Inferior parietal cortex (tissue), 1 donor: Measurements from ENCODE around the gene OR5I1.
"Not testable (repeated sequence)": the region's sequence is repeated elsewhere in the genome, so short reads cannot be mapped to it uniquely, and the experiment has no call there.

Experiments
- DNase-seq: peaks from one replicate; pipeline ENCODE4 v3.0.0-alpha.2; 2016; ENCODE audit errors: extremely low spot score

Gene OR5I1

GRCh38 chr11:55936300-55936699, at the start of gene OR5I1:
Gene OR5I1, minus strand, starts transcription at chr11:55936400. Its CDS starts 0 bp downstream, at chr11:55936400.
- DNase-seq: no peak

GRCh38 chr11:55970935-55971334, 34.7 kb upstream of the OR5I1 start:
- no peak for DNase-seq

GRCh38 chr11:55969845-55970244, 33.6 kb upstream of the OR5I1 start, which contains the start of gene OR10AG1:
Gene OR10AG1, minus strand, starts transcription at chr11:55969945. Its CDS starts 38 bp downstream, at chr11:55969907.
- DNase-seq: no peak

GRCh38 chr11:55967914-55968313, 31.7 kb upstream of the OR5I1 start:
- DNase-seq: no peak

GRCh38 chr11:55966391-55966790, 30.2 kb upstream of the OR5I1 start:
- DNase-seq: no peak

GRCh38 chr11:55956521-55956920, 20.3 kb upstream of the OR5I1 start:
- no peak for DNase-seq

- DNase-seq: no peak
Observed at GRCh38 chr11:55949330-55949729, 13.1 kb upstream of the OR5I1 start.

- peak; percentile 76 for DNase-seq
Observed at GRCh38 chr11:55942785-55943392, 6.7 kb upstream of the OR5I1 start.

GRCh38 chr11:55920537-55920936, 15.7 kb downstream of the OR5I1 start:
- no peak for DNase-seq

GRCh38 chr11:55914482-55914881, 21.7 kb downstream of the OR5I1 start, which contains the start of gene OR5W2:
Gene OR5W2, minus strand, starts transcription at chr11:55914582. Its CDS starts 0 bp downstream, at chr11:55914582.
- no peak for DNase-seq

- no peak for DNase-seq
Observed at GRCh38 chr11:55902308-55902707, 33.9 kb downstream of the OR5I1 start.

GRCh38 chr11:55895216-55895615, 41.0 kb downstream of the OR5I1 start:
- DNase-seq: no peak

- DNase-seq: not testable (repeated sequence)
Observed at GRCh38 chr11:55885481-55885880, 50.7 kb downstream of the OR5I1 start.
